ENCODE data around the gene BOK. TPM values are rescaled to one million over a fixed set of nuclear protein-coding genes. Genes with fewer than 3 reads are reported as not detected.

Gene BOK
- total and polyA plus RNA-seq, 3 donors from 2014 or later: 20.2 to 62.7 (median 52.0) TPM

DNA sequence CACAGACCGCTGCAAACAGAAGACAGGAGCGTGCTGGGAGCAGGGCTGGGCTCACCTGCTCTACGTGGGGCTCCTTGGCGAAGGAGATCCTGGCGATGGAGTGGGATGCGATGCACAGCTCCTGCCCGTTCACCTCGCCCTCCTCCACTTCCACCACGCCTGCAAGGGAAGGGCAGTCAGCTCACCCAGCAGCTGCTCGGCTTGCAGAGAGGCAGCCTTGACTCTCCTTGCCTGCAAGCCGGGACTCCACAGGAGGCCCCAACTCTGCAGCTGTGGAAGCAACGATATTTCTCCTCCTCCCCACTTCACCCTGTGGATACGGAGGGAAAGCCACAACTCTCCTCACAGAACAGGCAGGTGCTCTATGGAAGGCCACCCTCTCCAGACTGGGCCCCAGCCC is 43.3 kb downstream of the BOK start:
- Histone ChIP-seq H3K4me1 (no peaks in the 10 kb centered on the region), H3K9me3 (no peaks in the 10 kb centered on the region), H3K27me3 (no peaks in the 10 kb centered on the region), H3K36me3 (ENCODE audit: low read depth, missing control alignments) (no peaks in the 10 kb centered on the region), H3K4me3 (no peak overlapping the region), H3K27ac (no peak overlapping the region)
- intact Hi-C loops (cut with DNase I; ENCODE audit: low total_unique reads): no loop called here
- no peak for TF ChIP-seq POLR2A (IDR thresholded peaks at IDR 0.05)
- TF ChIP-seq, protein P1, sequence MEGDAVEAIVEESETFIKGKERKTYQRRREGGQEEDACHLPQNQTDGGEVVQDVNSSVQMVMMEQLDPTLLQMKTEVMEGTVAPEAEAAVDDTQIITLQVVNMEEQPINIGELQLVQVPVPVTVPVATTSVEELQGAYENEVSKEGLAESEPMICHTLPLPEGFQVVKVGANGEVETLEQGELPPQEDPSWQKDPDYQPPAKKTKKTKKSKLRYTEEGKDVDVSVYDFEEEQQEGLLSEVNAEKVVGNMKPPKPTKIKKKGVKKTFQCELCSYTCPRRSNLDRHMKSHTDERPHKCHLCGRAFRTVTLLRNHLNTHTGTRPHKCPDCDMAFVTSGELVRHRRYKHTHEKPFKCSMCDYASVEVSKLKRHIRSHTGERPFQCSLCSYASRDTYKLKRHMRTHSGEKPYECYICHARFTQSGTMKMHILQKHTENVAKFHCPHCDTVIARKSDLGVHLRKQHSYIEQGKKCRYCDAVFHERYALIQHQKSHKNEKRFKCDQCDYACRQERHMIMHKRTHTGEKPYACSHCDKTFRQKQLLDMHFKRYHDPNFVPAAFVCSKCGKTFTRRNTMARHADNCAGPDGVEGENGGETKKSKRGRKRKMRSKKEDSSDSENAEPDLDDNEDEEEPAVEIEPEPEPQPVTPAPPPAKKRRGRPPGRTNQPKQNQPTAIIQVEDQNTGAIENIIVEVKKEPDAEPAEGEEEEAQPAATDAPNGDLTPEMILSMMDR (IDR thresholded peaks at IDR 0.05): no peak
- 91 to 95% methylated on average over 11 to 13 of the region's 13 CpGs for whole genome bisulfite sequencing, 2 donors
- no peak for DNase-seq

DNA sequence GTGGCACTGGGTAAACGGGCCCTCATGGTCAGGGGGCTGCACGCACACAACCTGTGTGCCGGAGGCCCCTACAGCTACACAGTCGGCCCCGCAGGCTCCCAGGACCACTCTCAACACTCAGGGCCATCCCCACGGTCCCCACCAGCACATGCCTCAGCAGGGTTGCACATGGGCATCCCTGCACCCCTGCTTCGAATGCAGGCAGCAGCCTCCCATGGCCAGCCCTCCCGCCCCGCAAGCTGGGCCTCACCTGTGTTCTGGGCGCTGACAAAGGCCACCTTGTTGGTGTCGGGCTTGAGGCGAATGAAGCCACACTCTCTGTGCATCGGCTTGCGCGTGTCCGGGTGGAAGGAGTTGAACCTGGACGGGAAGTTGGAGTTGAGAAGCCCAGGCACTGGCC is 44.2 kb downstream of the BOK start:
- no peak for TF ChIP-seq POLR2A (IDR thresholded peaks at IDR 0.05)
- TF ChIP-seq, protein P1 (IDR thresholded peaks at IDR 0.05): no peak
- H3K27me3 ChIP-seq: no peaks in the 10 kb centered on the region
- WGBS, 2 donors: 93 to 98% methylated on average over 6 to 17 of the region's 17 CpGs
- H3K9me3 ChIP-seq: no peaks in the 10 kb centered on the region
- no peaks in the 10 kb centered on the region for H3K4me1 ChIP-seq
- DNase-seq: no peak
- no peaks in the 10 kb centered on the region for H3K36me3 ChIP-seq (ENCODE audit: low read depth, missing control alignments)
- H3K27ac ChIP-seq: no peak overlapping the region
- H3K4me3 ChIP-seq: no peak overlapping the region
- intact Hi-C loops (cut with DNase I; ENCODE audit: low total_unique reads): no loop called here

DNA sequence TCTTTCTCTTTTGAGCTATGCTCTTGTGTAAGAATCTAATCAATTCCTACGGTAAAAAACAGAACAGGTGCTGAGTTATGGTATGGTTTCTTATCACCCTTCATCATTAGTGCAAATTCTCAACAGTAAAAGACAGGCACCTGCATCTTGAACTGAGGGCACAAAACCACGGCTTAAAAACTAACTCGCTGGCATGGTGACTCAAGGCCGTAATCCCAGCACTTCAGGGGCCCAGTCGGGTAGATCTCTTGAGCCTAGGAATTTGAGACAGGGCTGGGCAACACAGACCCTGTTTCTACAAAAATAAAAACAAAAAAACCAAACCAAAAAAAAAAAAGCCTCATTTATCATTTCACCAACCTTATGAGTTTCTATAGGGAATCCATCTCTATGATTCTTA is 45.1 kb downstream of the BOK start:
- peaks cover under 1% of the 10 kb centered on the region for H3K4me1 ChIP-seq
- H3K27me3 ChIP-seq: no peaks in the 10 kb centered on the region
- WGBS, 2 donors: 87 to 93% methylated on average over 5 of the region's 5 CpGs
- no peaks in the 10 kb centered on the region for H3K36me3 ChIP-seq (ENCODE audit: low read depth, missing control alignments)
- H3K9me3 ChIP-seq: no peaks in the 10 kb centered on the region
- no peak for TF ChIP-seq POLR2A (IDR thresholded peaks at IDR 0.05)
- TF ChIP-seq, protein P1 (IDR thresholded peaks at IDR 0.05): no peak
- intact Hi-C loops (cut with DNase I; ENCODE audit: low total_unique reads): no loop called here
- DNase-seq: no peak
- no peak overlapping the region for H3K4me3 ChIP-seq
- no peak overlapping the region for H3K27ac ChIP-seq

DNA sequence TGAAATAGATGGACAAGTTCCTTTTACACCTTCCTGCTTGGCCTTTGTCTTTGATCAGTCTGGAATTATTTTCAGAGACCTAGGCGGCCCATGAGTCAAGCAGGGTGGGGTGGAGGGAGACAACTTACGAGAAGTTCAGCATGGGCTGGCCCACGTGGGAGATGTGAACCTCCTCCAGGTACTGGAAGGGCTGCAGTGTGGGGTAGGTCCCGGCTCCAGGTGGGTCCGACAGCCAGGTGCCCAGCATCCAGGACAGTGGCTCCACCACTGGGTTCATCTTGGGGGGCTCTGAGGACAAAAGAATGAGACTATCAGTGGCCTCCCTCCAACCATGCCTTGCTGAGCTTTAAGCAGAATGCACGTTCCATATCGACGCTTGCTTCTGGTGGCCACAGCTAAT is 47.6 kb downstream of the BOK start:
- TF ChIP-seq POLR2A (IDR thresholded peaks at IDR 0.05): no peak
- TF ChIP-seq, protein P1 (IDR thresholded peaks at IDR 0.05): no peak
- Histone ChIP-seq H3K27me3 (no peaks in the 10 kb centered on the region), H3K4me3 (no peak overlapping the region), H3K4me1 (peaks cover 22% of the 10 kb centered on the region), H3K27ac (no peak overlapping the region), H3K36me3 (ENCODE audit: low read depth, missing control alignments) (no peaks in the 10 kb centered on the region), H3K9me3 (no peaks in the 10 kb centered on the region)
- DNase-seq: no peak
- intact Hi-C loops (cut with DNase I; ENCODE audit: low total_unique reads): no loop called here
- WGBS, 2 donors: 89 to 91% methylated on average over 8 of the region's 8 CpGs

DNA sequence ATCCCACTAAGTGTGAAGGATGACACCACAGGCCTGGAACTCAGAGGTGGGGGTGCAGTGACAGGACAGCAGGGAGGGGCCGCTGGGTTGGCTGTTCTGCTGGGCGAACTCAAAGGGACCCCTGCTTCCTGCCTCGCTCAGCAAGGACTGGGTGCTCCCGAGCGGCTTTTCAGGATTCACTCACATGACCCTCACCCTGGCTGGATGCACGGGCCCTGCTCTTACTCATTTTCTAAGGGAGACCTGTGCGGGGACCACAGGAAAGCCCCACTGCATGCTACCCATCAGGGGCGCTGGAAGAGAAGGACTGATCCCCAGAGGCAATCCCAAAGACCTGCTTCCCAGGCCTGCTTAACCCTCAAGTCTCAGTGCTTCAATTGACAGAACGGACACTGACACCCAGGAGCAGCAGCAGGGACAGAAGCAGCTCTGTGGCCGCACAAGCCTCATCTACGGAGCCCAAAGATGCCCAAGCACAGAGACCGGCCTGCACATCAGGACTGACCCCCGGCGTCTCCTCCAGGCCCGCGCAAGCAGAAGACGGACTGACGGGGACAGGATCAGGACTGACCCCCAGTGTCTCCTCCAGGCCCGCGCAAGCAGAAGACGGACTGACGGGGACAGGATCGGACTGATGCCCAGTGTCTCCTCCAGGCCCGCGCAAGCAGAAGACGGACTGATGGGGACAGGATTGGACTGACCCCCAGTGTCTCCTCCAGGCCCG is 48.8 kb downstream of the BOK start:
- no peak overlapping the region for H3K27ac ChIP-seq
- H3K9me3 ChIP-seq: no peaks in the 10 kb centered on the region
- TF ChIP-seq, protein P1 (IDR thresholded peaks at IDR 0.05): no peak
- no peak for TF ChIP-seq POLR2A (IDR thresholded peaks at IDR 0.05)
- WGBS, 2 donors: 91 to 97% methylated on average over 23 to 27 of the region's 27 CpGs
- H3K4me1 ChIP-seq: peaks cover 22% of the 10 kb centered on the region
- H3K27me3 ChIP-seq: no peaks in the 10 kb centered on the region
- no peak for DNase-seq
- H3K36me3 ChIP-seq (ENCODE audit: low read depth, missing control alignments): no peaks in the 10 kb centered on the region
- intact Hi-C loops (cut with DNase I; ENCODE audit: low total_unique reads): no loop called here
- H3K4me3 ChIP-seq: no peak overlapping the region
